ENCODE measurements around the gene KDM8.

DNA sequence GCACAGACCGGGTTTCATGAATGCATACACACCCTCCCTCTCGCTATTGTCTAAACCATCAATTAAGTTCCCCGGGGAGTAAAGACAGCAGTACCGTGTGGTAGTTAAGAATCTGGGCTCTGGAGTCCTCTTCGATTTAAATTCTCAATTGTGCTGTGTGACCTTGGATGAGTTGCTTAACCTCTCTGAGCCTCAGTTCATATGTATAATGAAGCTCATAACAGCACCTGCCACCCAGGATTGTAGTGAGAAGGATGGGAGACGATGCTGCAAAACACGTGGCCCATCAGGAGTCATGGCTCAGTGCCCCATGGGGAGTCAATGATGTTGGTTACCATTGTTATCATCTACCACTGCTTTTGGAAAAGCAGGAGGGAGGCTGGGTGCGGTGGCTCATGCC is 34.5 kb upstream of the KDM8 start:
- TF ChIP-seq, protein P1, sequence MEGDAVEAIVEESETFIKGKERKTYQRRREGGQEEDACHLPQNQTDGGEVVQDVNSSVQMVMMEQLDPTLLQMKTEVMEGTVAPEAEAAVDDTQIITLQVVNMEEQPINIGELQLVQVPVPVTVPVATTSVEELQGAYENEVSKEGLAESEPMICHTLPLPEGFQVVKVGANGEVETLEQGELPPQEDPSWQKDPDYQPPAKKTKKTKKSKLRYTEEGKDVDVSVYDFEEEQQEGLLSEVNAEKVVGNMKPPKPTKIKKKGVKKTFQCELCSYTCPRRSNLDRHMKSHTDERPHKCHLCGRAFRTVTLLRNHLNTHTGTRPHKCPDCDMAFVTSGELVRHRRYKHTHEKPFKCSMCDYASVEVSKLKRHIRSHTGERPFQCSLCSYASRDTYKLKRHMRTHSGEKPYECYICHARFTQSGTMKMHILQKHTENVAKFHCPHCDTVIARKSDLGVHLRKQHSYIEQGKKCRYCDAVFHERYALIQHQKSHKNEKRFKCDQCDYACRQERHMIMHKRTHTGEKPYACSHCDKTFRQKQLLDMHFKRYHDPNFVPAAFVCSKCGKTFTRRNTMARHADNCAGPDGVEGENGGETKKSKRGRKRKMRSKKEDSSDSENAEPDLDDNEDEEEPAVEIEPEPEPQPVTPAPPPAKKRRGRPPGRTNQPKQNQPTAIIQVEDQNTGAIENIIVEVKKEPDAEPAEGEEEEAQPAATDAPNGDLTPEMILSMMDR (IDR thresholded peaks at IDR 0.05), result no peak
- TF ChIP-seq POLR2AphosphoS5 (IDR thresholded peaks at IDR 0.05), result no peak
- no peak for TF ChIP-seq POLR2A (IDR thresholded peaks at IDR 0.05; ENCODE audit: low read depth)
